Measurements from ENCODE around the gene NEGR1.

DNA sequence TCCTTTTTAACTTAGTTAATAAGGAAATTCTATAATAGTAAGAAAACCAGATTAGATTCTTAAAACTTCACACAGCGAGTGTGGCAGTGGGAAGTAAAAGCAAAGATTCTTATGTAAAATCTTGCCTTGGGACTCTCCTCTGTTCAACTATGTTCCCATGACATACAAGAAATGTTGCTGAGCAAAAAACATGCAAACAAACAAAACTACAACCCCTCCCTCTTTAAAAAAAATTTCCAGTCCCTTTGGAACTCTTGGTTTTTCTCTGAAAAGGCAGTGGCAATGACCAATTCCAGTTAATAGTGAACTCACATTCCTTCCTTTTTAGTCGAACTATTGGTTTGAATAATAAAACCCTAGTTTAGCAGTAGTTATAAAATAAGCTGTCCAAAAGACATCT is 748.4 kb downstream of the NEGR1 start:
- TF ChIP-seq, protein P1, sequence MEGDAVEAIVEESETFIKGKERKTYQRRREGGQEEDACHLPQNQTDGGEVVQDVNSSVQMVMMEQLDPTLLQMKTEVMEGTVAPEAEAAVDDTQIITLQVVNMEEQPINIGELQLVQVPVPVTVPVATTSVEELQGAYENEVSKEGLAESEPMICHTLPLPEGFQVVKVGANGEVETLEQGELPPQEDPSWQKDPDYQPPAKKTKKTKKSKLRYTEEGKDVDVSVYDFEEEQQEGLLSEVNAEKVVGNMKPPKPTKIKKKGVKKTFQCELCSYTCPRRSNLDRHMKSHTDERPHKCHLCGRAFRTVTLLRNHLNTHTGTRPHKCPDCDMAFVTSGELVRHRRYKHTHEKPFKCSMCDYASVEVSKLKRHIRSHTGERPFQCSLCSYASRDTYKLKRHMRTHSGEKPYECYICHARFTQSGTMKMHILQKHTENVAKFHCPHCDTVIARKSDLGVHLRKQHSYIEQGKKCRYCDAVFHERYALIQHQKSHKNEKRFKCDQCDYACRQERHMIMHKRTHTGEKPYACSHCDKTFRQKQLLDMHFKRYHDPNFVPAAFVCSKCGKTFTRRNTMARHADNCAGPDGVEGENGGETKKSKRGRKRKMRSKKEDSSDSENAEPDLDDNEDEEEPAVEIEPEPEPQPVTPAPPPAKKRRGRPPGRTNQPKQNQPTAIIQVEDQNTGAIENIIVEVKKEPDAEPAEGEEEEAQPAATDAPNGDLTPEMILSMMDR (IDR thresholded peaks at IDR 0.05): no peak
- TF ChIP-seq POLR2AphosphoS5 (IDR thresholded peaks at IDR 0.05) (no peak), EP300 (IDR thresholded peaks at IDR 0.05) (no peak)
